PC-3 (cell line): ENCODE results near the gene MMP23B. TPM values are rescaled to one million over a fixed set of nuclear protein-coding genes. Genes with fewer than 3 reads are reported as not detected.
"Not testable (repeated sequence)": the region's sequence is repeated elsewhere in the genome, so short reads cannot be mapped to it uniquely, and the experiment has no call there.

Experiments
- ATAC-seq: fragments of 200-7000 bp; cut with Tn5 transposase; 2 replicates; pipeline ENCODE4 v1.9.1; 2020; ENCODE audit warnings: mild to moderate bottlenecking, moderate library complexity
- BruUV-seq: library from RNA; stranded (reverse); fragments of 400-500 nt; replicated peaks from 2 replicates; lab custom pipeline; 2021; lab: Mats Ljungman, UMichigan
- CTCF ChIA-PET: fragments of 300-600 bp; sonication (Branson Sonifier 250); formaldehyde crosslinking; loops from one replicate; lab custom pipeline; 2022; ENCODE audit warnings: antibody characterized with exemption; lab: Charles Lee
- POLR2A ChIA-PET: fragments of 300-600 bp; sonication (Branson Sonifier 250); formaldehyde crosslinking; loops from one replicate; lab custom pipeline; 2022; ENCODE audit warnings: antibody characterized with exemption; ENCODE audit not compliant: unreplicated experiment; lab: Charles Lee
- DNase-seq: peaks from one replicate; pipeline ENCODE4 v3.0.0-alpha.2; 2015
- H2AFZ ChIP-seq: fragments of 300-600 bp; sonication (generic); 2 replicates; pipeline ENCODE4 v1.6.0; 2016; ENCODE audit warnings: antibody characterized with exemption, low read length
- H3F3A ChIP-seq: fragments of 300-600 bp; sonication (generic); one replicate; pipeline ENCODE4 v1.6.0; 2017; ENCODE audit warnings: antibody characterized with exemption, low read length, control low read depth, mild to moderate bottlenecking; ENCODE audit not compliant: unreplicated experiment
- H3K27ac ChIP-seq: fragments of 300-600 bp; sonication (generic); 2 replicates; pipeline ENCODE4 v1.5.1; 2016; ENCODE audit warnings: mild to moderate bottlenecking, low read length
- H3K27me3 ChIP-seq: fragments of 300-600 bp; sonication (generic); 2 replicates; pipeline ENCODE4 v1.6.1; 2016; ENCODE audit warnings: low read length, mixed read lengths
- H3K36me3 ChIP-seq: fragments of 300-600 bp; sonication (generic); 2 replicates; pipeline ENCODE4 v1.6.1; 2016; ENCODE audit warnings: low read depth, mixed run types, low read length, mixed read lengths
- H3K4me1 ChIP-seq: fragments of 300-600 bp; sonication (generic); 2 replicates; pipeline ENCODE4 v1.5.1; 2016; ENCODE audit warnings: low read length; ENCODE audit not compliant: insufficient read depth
- H3K4me2 ChIP-seq: fragments of 300-600 bp; sonication (generic); 2 replicates; pipeline ENCODE4 v1.6.0; 2016; ENCODE audit warnings: low read length
- H3K4me3 ChIP-seq: fragments of 300-600 bp; sonication (generic); 2 replicates; pipeline ENCODE4 v1.5.1; 2016; ENCODE audit warnings: mild to moderate bottlenecking, low read length, mixed read lengths
- H3K79me2 ChIP-seq: fragments of 300-600 bp; sonication (generic); 2 replicates; pipeline ENCODE4 v1.6.1; 2017; ENCODE audit warnings: low read length, mixed read lengths
- H3K9ac ChIP-seq: fragments of 300-600 bp; sonication (generic); 2 replicates; pipeline ENCODE4 v1.6.0; 2016; ENCODE audit warnings: mild to moderate bottlenecking, low read length
- H3K9me2 ChIP-seq: fragments of 300-600 bp; sonication (generic); replicated peaks from 2 replicates; pipeline ENCODE4 v1.6.1; 2016; ENCODE audit warnings: mixed run types, low read length, mixed read lengths
- H3K9me3 ChIP-seq: fragments of 300-600 bp; sonication (generic); 2 replicates; pipeline ENCODE4 v1.6.1; 2016; ENCODE audit warnings: low read length, mixed read lengths
- H4K20me1 ChIP-seq: fragments of 300-600 bp; sonication (generic); 2 replicates; pipeline ENCODE4 v1.6.1; 2016; ENCODE audit warnings: low read length, mixed read lengths
- CTCF ChIP-seq: fragments of 300-600 bp; sonication (generic); conservative IDR thresholded peaks from 2 replicates; pipeline ENCODE4 v1.5.1; 2017; ENCODE audit warnings: antibody characterized with exemption, low read depth, mild to moderate bottlenecking, low read length
- intact Hi-C: fragments of 100-400 bp; cut with micrococcal nuclease; formaldehyde crosslinking; loops from 2 replicates; pipeline ENCODE4 v1.9.0; 2023
- total RNA-seq: library from RNA; depleted of rRNA; stranded (reverse); fragments of >200 nt; gene quantifications from 2 replicates; pipeline ENCODE4 v1.2.3, GENCODE V29; 2014

MMP23B gene
- total RNA-seq, 1 experiment from 2014 or later = 28.4 TPM

GRCh38 chr1:1648265-1648664, 16.3 kb downstream of the MMP23B start:
- H4K20me1 ChIP-seq, POLR2A ChIA-PET, H3F3A ChIP-seq, H3K4me2 ChIP-seq, H3K27ac ChIP-seq, ATAC-seq, H3K4me1 ChIP-seq, H3K79me2 ChIP-seq, H3K9ac ChIP-seq, H3K9me2 ChIP-seq, CTCF ChIA-PET, H3K4me3 ChIP-seq, DNase-seq, H3K9me3 ChIP-seq, H3K27me3 ChIP-seq, H2AFZ ChIP-seq, BruUV-seq, intact Hi-C loops: not testable (repeated sequence)
- peaks cover 51% of the 10 kb centered on the region for H3K36me3 ChIP-seq

- H3K4me2 ChIP-seq = peak within 1 kb of the TSS; percentile 40
- intact Hi-C loops, H4K20me1 ChIP-seq, H3F3A ChIP-seq, POLR2A ChIA-PET, H3K27me3 ChIP-seq, H3K9me2 ChIP-seq, CTCF ChIA-PET, H3K9me3 ChIP-seq: not testable (repeated sequence)
- peak within 1 kb of the TSS; percentile 67 for H3K9ac ChIP-seq
- H2AFZ ChIP-seq = peak within 1 kb of the TSS; percentile 29
- peak; percentile 44; the same call in 1 of the 2 replicates for TF ChIP-seq CTCF
- peak within 1 kb of the TSS; percentile 60 for H3K4me3 ChIP-seq
- H3K79me2 ChIP-seq = peaks cover 33% of the 10 kb centered on the region
- peaks cover 29% of the 10 kb centered on the region for H3K36me3 ChIP-seq
- ATAC-seq (peak; percentile 80), DNase-seq (peak; percentile 100)
- TSS peak; percentile 66 for BruUV-seq
- peaks cover 16% of the 10 kb centered on the region for H3K4me1 ChIP-seq
- H3K27ac ChIP-seq = peak within 1 kb of the TSS; percentile 73
These were observed 26.9 kb downstream of the MMP23B start, which contains the start of gene CDK11B for GRCh38 chr1:1658583-1659549. TSS of gene CDK11B (minus strand) at chr1:1659004. CDS start at chr1:1657485, 1,519 bp downstream.

- H3K9ac ChIP-seq, DNase-seq, H3K4me2 ChIP-seq, BruUV-seq, POLR2A ChIA-PET, intact Hi-C loops, ATAC-seq, H3K9me2 ChIP-seq, CTCF ChIA-PET, H3K4me3 ChIP-seq, H3K27ac ChIP-seq, H3K27me3 ChIP-seq, H3K79me2 ChIP-seq, H3F3A ChIP-seq, H2AFZ ChIP-seq, H3K4me1 ChIP-seq, H4K20me1 ChIP-seq, H3K9me3 ChIP-seq: not testable (repeated sequence)
- H3K36me3 ChIP-seq = peaks cover 15% of the 10 kb centered on the region
These were observed 30.4 kb downstream of the MMP23B start for GRCh38 chr1:1662392-1662791.

GRCh38 chr1:1662830-1663560, 31.0 kb downstream of the MMP23B start:
- H3K4me2 ChIP-seq, H3K27ac ChIP-seq, POLR2A ChIA-PET, H3F3A ChIP-seq, H3K79me2 ChIP-seq, CTCF ChIA-PET, H3K4me3 ChIP-seq, H3K9me3 ChIP-seq, H3K4me1 ChIP-seq, H3K9ac ChIP-seq, H2AFZ ChIP-seq, ATAC-seq, intact Hi-C loops, H3K9me2 ChIP-seq, BruUV-seq, H4K20me1 ChIP-seq, H3K27me3 ChIP-seq: not testable (repeated sequence)
- peaks cover 15% of the 10 kb centered on the region for H3K36me3 ChIP-seq
- peak; percentile 20 for DNase-seq

GRCh38 chr1:1664318-1664717, 32.3 kb downstream of the MMP23B start:
- ATAC-seq, H2AFZ ChIP-seq, H3K9me3 ChIP-seq, H3K4me3 ChIP-seq, H3K27me3 ChIP-seq, intact Hi-C loops, H3K9me2 ChIP-seq, H3K4me2 ChIP-seq, H4K20me1 ChIP-seq, H3K4me1 ChIP-seq, H3K9ac ChIP-seq, H3F3A ChIP-seq, POLR2A ChIA-PET, CTCF ChIA-PET, DNase-seq, H3K27ac ChIP-seq, H3K79me2 ChIP-seq: not testable (repeated sequence)
- peaks cover 17% of the 10 kb centered on the region for H3K36me3 ChIP-seq
- TSS peak; percentile 9 for BruUV-seq
